HG02571 (cell line): ENCODE measurements around the gene NARS2.
"Not testable (repeated sequence)": the region's sequence is repeated elsewhere in the genome, so short reads cannot be mapped to it uniquely, and the experiment has no call there.

Source experiments
- ATAC-seq: cut with Tn5 transposase; IDR thresholded peaks from one replicate; pipeline ENCODE4 v1.9.1; 2021; ENCODE audit warnings: mild to moderate bottlenecking, moderate library complexity; ENCODE audit not compliant: unreplicated experiment

The NARS2 gene

GRCh38 chr11:78493413-78493975 is 81.2 kb downstream of the NARS2 start:
- ATAC-seq = no peak

- no peak for ATAC-seq
Observed at GRCh38 chr11:78492973-78493372, 81.7 kb downstream of the NARS2 start.

- no peak for ATAC-seq
Observed at GRCh38 chr11:78489184-78489583, 85.5 kb downstream of the NARS2 start.

GRCh38 chr11:78478536-78478935 is 96.1 kb downstream of the NARS2 start:
- ATAC-seq = no peak

- ATAC-seq = no peak
Observed at GRCh38 chr11:78476066-78476465, 98.6 kb downstream of the NARS2 start.

- no peak for ATAC-seq
Observed at GRCh38 chr11:78474451-78474850, 100.2 kb downstream of the NARS2 start.

- ATAC-seq = no peak
Observed at GRCh38 chr11:78472905-78473304, 101.8 kb downstream of the NARS2 start.

GRCh38 chr11:78472382-78472781 is 102.3 kb downstream of the NARS2 start:
- ATAC-seq = no peak

GRCh38 chr11:78470861-78471442 is 103.7 kb downstream of the NARS2 start:
- no peak for ATAC-seq

GRCh38 chr11:78469896-78470295 is 104.8 kb downstream of the NARS2 start:
- no peak for ATAC-seq

GRCh38 chr11:78467931-78468330 is 106.7 kb downstream of the NARS2 start:
- no peak for ATAC-seq

GRCh38 chr11:78467370-78467769 is 107.3 kb downstream of the NARS2 start:
- ATAC-seq = no peak

- ATAC-seq = peak; percentile 92
Observed at GRCh38 chr11:78465169-78465942, 109.3 kb downstream of the NARS2 start.

- ATAC-seq = not testable (repeated sequence)
Observed at GRCh38 chr11:78464787-78465168, 109.9 kb downstream of the NARS2 start.

- no peak for ATAC-seq
Observed at GRCh38 chr11:78460471-78460870, 114.2 kb downstream of the NARS2 start.

- no peak for ATAC-seq
Observed at GRCh38 chr11:78459738-78460137, 114.9 kb downstream of the NARS2 start.

- no peak for ATAC-seq
Observed at GRCh38 chr11:78457448-78457847, 117.2 kb downstream of the NARS2 start.

GRCh38 chr11:78453140-78453935 is 121.3 kb downstream of the NARS2 start:
- ATAC-seq = peak; percentile 56

GRCh38 chr11:78451371-78452150 is 123.1 kb downstream of the NARS2 start:
- no peak for ATAC-seq

GRCh38 chr11:78450866-78451265 is 123.8 kb downstream of the NARS2 start:
- ATAC-seq = no peak

- no peak for ATAC-seq
Observed at GRCh38 chr11:78449866-78450265, 124.8 kb downstream of the NARS2 start.
